HepG2 (cell line): ENCODE data around the gene POC1B. TPM values are rescaled to one million over a fixed set of nuclear protein-coding genes. Genes with fewer than 3 reads are reported as not detected.

ENCODE experiments used
- SALL2 ChIP-seq: sonication (generic); formaldehyde crosslinking; IDR thresholded peaks from 2 replicates; pipeline ENCODE4 v1.8.1; 2023; ENCODE audit warnings: mild to moderate bottlenecking, missing genetic modification reagents, inconsistent platforms
- polyA plus RNA-seq, 8 experiments: library from polyadenylated mRNA; depleted of rRNA in 3 of 8; stranded (reverse) in 7 of 8; unstranded in 1 of 8; fragments of >200 nt; fragmentation: Illumina TruSeq in 4 of 8; extraction: Trizol in 4 of 8; gene quantifications; 2 replicates each; pipeline versions ENCODE4 v1.2.1 to v1.2.3, GENCODE V29; 2011 to 2016; ENCODE audit warnings: low read depth in 4 of 8, missing spikeins in 1 of 8, mixed read lengths in 1 of 8; ENCODE audit not compliant: insufficient read depth in 1 of 8
- total RNA-seq, 5 experiments: library from RNA; depleted of rRNA; stranded (reverse); fragments of >200 nt; fragmentation: Illumina TruSeq; extraction: Trizol; gene quantifications; 2 replicates each; pipeline ENCODE4 v1.2.3, GENCODE V29; 2016; ENCODE audit warnings: low read depth in 1 of 5
- TF ChIP-seq, protein P1 (sequence below): sonication (generic); formaldehyde crosslinking; IDR thresholded peaks from 2 replicates; pipeline ENCODE4 v1.4.0; 2020; ENCODE audit warnings: low read depth, missing genetic modification reagents
- TF ChIP-seq, protein P2 (sequence below): sonication (generic); formaldehyde crosslinking; IDR thresholded peaks from 2 replicates; pipeline ENCODE4 v1.4.0; 2020; ENCODE audit warnings: low read depth, mild to moderate bottlenecking, missing genetic modification reagents
- TF ChIP-seq, protein P3 (sequence below), 2 experiments: sonication (generic) in 1 of 2; formaldehyde crosslinking in 1 of 2; IDR thresholded peaks; 2 replicates each; pipeline versions ENCODE4 v1.4.0 to v1.6.1; 2016 to 2020; ENCODE audit warnings: borderline replicate concordance in 1 of 2, low read depth in 1 of 2, mild to moderate bottlenecking in 1 of 2, missing genetic modification reagents in 1 of 2
- TF ChIP-seq, protein P4 (sequence below): sonication (generic); formaldehyde crosslinking; IDR thresholded peaks from 2 replicates; pipeline ENCODE4 v1.4.0; 2020; ENCODE audit warnings: missing genetic modification reagents, borderline replicate concordance

The POC1B gene
- total and polyA plus RNA-seq, 2 of the 13 experiments (the other 11 are each of a cell fraction or from before 2014, with no cell fraction given), result 9.3 to 11.0 TPM

DNA sequence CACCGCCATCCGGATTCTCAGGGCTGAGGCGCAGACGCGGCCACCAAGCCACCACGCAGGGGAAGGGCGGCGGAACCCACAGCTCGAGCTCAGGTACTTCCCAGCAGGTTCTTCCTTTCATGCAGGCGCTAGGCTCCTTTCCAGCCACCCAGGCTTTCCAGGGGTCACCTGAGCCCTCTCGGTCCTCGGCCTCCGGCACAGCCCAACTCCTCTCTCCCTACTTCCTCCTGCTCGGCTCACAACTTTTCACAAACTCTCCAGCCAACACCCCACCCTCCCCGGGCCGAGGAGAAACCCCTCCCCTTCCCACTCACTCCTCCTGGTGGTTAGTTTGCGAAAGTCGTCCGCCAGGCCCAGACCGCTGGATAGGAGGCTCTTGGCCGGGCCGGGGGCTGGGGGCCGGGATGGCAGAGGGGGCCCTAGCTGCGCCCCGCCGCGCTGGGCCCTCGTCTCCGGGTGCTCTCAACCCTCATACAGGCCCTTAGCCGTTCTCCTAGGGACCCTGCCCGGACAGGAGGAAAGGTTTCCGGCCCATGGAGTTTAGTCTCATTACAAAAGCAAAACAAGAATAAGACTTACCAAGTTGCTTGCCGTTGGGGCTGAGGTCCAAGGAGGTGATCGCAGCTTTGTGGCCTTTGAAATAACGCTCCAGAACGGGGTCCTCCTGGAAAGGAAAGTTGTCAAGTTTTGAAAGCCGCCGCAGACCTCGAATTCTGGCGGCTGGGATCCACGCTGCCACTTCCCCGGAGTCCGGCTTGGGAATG is 1.1 kb downstream of the POC1B start, which contains the start of gene GALNT4 (continued):
- TF ChIP-seq, protein P1, sequence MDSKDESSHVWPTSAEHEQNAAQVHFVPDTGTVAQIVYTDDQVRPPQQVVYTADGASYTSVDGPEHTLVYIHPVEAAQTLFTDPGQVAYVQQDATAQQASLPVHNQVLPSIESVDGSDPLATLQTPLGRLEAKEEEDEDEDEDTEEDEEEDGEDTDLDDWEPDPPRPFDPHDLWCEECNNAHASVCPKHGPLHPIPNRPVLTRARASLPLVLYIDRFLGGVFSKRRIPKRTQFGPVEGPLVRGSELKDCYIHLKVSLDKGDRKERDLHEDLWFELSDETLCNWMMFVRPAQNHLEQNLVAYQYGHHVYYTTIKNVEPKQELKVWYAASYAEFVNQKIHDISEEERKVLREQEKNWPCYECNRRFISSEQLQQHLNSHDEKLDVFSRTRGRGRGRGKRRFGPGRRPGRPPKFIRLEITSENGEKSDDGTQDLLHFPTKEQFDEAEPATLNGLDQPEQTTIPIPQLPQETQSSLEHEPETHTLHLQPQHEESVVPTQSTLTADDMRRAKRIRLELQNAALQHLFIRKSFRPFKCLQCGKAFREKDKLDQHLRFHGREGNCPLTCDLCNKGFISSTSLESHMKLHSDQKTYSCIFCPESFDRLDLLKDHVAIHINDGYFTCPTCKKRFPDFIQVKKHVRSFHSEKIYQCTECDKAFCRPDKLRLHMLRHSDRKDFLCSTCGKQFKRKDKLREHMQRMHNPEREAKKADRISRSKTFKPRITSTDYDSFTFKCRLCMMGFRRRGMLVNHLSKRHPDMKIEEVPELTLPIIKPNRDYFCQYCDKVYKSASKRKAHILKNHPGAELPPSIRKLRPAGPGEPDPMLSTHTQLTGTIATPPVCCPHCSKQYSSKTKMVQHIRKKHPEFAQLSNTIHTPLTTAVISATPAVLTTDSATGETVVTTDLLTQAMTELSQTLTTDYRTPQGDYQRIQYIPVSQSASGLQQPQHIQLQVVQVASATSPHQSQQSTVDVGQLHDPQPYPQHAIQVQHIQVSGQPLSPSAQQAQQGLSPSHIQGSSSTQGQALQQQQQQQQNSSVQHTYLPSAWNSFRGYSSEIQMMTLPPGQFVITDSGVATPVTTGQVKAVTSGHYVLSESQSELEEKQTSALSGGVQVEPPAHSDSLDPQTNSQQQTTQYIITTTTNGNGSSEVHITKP, result peak; percentile 86
- TF ChIP-seq, protein P2, sequence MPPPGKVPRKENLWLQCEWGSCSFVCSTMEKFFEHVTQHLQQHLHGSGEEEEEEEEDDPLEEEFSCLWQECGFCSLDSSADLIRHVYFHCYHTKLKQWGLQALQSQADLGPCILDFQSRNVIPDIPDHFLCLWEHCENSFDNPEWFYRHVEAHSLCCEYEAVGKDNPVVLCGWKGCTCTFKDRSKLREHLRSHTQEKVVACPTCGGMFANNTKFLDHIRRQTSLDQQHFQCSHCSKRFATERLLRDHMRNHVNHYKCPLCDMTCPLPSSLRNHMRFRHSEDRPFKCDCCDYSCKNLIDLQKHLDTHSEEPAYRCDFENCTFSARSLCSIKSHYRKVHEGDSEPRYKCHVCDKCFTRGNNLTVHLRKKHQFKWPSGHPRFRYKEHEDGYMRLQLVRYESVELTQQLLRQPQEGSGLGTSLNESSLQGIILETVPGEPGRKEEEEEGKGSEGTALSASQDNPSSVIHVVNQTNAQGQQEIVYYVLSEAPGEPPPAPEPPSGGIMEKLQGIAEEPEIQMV (CRISPR knock-in tag), result 0 out of 2 replicates have a peak, but pooled peaks have one; percentile 48
- 0 out of 2 replicates have a peak, but pooled peaks have one; percentile 28 for TF ChIP-seq SALL2 (CRISPR knock-in tag)
- TF ChIP-seq, protein P3, sequence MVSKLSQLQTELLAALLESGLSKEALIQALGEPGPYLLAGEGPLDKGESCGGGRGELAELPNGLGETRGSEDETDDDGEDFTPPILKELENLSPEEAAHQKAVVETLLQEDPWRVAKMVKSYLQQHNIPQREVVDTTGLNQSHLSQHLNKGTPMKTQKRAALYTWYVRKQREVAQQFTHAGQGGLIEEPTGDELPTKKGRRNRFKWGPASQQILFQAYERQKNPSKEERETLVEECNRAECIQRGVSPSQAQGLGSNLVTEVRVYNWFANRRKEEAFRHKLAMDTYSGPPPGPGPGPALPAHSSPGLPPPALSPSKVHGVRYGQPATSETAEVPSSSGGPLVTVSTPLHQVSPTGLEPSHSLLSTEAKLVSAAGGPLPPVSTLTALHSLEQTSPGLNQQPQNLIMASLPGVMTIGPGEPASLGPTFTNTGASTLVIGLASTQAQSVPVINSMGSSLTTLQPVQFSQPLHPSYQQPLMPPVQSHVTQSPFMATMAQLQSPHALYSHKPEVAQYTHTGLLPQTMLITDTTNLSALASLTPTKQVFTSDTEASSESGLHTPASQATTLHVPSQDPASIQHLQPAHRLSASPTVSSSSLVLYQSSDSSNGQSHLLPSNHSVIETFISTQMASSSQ (IDR thresholded peaks at IDR 0.05; ENCODE audit: low read depth), result no peak
- TF ChIP-seq, protein P3 (CRISPR knock-in tag; IDR thresholded peaks at IDR 0.05; ENCODE audit: borderline replicate concordance), result no peak
- TF ChIP-seq, protein P4, sequence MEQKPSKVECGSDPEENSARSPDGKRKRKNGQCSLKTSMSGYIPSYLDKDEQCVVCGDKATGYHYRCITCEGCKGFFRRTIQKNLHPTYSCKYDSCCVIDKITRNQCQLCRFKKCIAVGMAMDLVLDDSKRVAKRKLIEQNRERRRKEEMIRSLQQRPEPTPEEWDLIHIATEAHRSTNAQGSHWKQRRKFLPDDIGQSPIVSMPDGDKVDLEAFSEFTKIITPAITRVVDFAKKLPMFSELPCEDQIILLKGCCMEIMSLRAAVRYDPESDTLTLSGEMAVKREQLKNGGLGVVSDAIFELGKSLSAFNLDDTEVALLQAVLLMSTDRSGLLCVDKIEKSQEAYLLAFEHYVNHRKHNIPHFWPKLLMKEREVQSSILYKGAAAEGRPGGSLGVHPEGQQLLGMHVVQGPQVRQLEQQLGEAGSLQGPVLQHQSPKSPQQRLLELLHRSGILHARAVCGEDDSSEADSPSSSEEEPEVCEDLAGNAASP (CRISPR knock-in tag), result peak; percentile 32; the same call in 1 of the 2 replicates
